Measurements from ENCODE around the gene ABI2.
"Not testable (repeated sequence)": the region's sequence is repeated elsewhere in the genome, so short reads cannot be mapped to it uniquely, and the experiment has no call there.

ABI2 gene

GRCh38 chr2:203354966-203355365 lies 26.8 kb downstream of the ABI2 start:
- DNase-seq (ENCODE audit: low read depth, low spot score): no peak

GRCh38 chr2:203359450-203359849 lies 31.3 kb downstream of the ABI2 start:
- no peak for DNase-seq (ENCODE audit: low read depth, low spot score)

DNA sequence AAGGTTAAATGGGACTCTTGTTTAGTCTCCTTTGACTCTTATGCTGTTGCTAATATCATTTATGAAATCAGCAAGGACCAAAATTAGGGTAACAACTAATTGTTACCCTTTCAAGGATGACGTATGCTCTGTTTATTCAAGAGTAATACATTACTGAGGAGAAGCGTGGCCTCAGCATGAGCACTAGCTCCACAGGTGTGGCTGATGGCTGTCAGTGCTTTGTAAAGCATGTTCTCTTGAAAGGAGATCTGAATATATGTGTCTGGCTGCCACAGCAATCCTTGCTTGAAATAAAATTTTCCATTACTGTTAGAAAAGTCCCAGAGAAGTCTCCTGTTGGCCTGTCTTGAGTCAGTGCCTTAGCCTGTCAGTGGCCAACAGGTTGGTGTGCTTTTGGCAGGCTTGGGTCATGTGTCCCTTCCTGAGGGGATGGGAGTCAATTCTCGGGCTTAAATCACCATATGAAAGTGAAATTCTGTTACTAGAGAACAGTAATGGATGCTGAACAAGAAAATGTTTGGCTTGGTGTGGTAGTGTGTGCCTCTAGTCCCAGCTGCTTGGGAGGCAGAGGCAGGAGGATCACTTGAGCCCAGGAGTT lies 32.7 kb downstream of the ABI2 start:
- DNase-seq (ENCODE audit: low read depth, low spot score): no peak

- DNase-seq (ENCODE audit: low read depth, low spot score): no peak
Observed at GRCh38 chr2:203361495-203361894, 33.3 kb downstream of the ABI2 start.

- DNase-seq (ENCODE audit: low read depth, low spot score): no peak
Observed at GRCh38 chr2:203361922-203362321, 33.7 kb downstream of the ABI2 start.

- no peak for DNase-seq (ENCODE audit: low read depth, low spot score)
Observed at GRCh38 chr2:203366639-203367466, 38.7 kb downstream of the ABI2 start.

- not testable (repeated sequence) for DNase-seq (ENCODE audit: low read depth, low spot score)
Observed at GRCh38 chr2:203372706-203373105, 44.5 kb downstream of the ABI2 start.

- DNase-seq (ENCODE audit: low read depth, low spot score): no peak
Observed at GRCh38 chr2:203376173-203376572, 48.0 kb downstream of the ABI2 start.

DNA sequence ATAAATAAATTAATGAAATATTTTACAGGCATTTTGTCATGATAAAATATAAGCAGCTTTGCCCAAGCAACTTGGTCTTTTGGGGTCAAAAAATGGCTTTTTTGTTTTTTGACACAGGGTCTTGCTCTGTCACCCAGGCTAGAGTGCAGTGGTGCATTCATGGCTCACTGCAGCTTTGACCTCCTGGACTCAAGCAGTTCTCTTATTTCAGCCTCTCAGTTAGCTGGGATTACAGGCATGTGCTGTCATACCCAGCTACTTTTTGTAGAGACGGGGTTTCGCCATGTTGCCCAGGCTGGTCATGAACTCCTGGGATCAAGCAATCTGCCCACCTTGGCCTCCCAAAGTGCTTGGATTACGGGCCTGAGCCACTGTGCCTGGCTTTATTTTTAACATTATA lies 51.0 kb downstream of the ABI2 start:
- no peak for DNase-seq (ENCODE audit: low read depth, low spot score)

- no peak for DNase-seq (ENCODE audit: low read depth, low spot score)
Observed at GRCh38 chr2:203383038-203383437, 54.8 kb downstream of the ABI2 start.

- not testable (repeated sequence) for DNase-seq (ENCODE audit: low read depth, low spot score)
Observed at GRCh38 chr2:203388153-203388552, 60.0 kb downstream of the ABI2 start.

DNA sequence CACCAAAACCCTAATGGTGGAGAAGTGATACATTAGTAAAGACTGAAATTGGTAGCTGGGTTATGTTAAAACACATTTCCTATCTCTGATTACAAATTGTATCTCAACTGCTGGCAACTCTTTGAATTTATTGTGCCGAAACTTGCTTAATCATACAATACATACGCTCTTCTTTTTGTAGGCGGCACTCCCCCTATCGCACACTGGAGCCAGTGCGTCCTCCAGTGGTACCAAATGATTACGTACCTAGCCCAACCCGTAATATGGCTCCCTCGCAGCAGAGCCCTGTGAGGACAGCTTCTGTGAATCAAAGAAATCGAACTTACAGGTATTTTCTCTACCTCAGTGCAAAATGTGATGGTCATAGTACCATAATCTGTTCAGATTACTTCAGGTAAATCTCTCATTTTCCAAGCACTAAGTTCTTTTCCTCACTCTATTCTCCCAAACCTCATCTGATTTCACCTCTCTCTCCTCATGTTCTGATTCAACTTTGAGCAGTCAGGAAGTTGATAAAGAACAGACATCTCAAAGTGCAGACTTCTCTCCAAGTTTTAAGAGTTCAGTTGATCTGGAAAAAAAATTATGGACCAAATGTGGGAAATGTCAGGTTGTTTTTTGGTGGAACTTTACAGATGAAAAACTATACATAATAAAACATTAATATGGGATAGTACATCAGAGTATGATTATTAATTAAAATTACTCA lies 66.5 kb downstream of the ABI2 start:
- no peak for DNase-seq (ENCODE audit: low read depth, low spot score)

DNA sequence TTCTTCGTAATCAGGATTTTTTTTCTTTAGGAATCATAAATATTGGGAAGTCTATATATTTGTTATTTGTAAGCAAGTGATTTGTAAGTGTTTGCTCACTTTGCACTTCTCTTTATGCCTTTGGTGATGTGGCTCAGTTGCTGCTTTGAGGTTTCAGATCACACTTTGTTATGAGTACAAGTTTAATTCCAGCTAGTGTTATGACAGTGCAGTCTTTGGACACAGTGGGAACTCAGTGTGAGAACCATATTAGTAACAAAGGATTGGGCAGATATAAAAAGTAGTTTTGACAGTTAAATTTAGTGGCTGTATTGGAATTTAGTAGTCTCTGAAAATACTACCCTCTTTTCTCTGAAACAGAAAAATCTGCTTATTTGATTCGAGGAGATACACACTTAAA lies 67.7 kb downstream of the ABI2 start:
- no peak for DNase-seq (ENCODE audit: low read depth, low spot score)

DNA sequence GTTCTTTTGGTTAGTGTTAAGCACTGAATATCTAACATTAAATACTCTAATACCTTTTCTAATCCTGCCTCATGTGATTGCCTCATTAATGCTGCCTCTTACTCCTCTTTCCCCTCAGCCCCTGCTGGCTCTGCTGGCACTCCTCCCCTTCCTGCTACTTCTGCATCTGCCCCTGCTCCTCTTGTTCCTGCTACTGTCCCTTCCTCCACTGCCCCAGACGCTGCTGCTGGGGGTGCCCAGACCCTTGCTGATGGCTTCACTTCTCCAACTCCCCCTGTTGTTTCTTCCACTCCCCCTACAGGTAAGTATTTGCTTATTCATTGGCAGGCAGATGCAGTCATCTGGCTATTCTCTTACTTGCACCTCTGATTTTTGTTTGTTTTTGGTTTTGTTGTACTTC lies 68.5 kb downstream of the ABI2 start:
- DNase-seq (ENCODE audit: low read depth, low spot score): no peak

GRCh38 chr2:203399031-203399430 lies 70.8 kb downstream of the ABI2 start:
- no peak for DNase-seq (ENCODE audit: low read depth, low spot score)

- DNase-seq (ENCODE audit: low read depth, low spot score): no peak
Observed at GRCh38 chr2:203400805-203401585, 72.8 kb downstream of the ABI2 start.

- no peak for DNase-seq (ENCODE audit: low read depth, low spot score)
Observed at GRCh38 chr2:203404996-203405395, 76.8 kb downstream of the ABI2 start.

GRCh38 chr2:203407496-203407895 lies 79.3 kb downstream of the ABI2 start:
- DNase-seq (ENCODE audit: low read depth, low spot score): no peak

DNA sequence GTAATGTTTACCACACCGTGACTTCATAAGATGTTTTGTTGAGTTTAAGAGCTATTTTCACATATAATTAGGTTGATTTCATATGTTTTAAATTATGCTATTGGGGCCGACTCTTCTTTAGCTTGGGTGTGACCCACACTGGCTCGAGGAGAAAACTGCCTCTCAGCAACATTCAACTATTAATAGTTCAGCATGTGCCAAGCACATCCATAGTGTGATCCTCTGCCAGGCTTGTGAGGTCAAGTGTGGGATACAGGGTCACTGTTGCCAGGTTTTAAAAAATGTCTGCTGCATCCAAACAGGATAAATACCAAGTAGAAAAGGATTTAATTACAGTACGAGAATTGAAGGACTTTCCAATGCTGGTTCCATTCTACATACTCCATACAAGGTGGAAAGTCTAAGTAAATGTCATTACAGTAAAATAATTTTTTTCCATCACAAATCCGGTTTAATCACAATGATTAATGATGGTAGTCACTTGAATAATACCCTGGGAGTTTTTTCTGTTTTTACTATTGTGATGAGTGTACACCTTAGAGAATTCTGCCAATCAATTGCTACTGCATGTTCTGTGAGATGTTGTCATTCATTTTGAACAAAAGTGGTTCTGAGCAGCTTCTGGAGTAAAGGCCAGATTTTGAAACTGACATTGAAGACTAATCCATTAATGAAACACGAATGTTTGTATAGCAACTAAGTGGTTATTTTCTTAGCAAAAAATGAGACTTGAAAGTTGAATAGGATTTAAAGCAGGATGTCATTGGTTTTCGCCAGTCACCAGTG lies 84.5 kb downstream of the ABI2 start:
- no peak for DNase-seq (ENCODE audit: low read depth, low spot score)

GRCh38 chr2:203413796-203414195 lies 85.6 kb downstream of the ABI2 start:
- DNase-seq (ENCODE audit: low read depth, low spot score): no peak

- no peak for DNase-seq (ENCODE audit: low read depth, low spot score)
Observed at GRCh38 chr2:203418271-203418670, 90.1 kb downstream of the ABI2 start.
